Panc1 (cell line): ENCODE data around the gene MEGF10. TPM values are rescaled to one million over a fixed set of nuclear protein-coding genes. Genes with fewer than 3 reads are reported as not detected.

Experiments
- ATAC-seq: fragments of 200-7000 bp; cut with Tn5 transposase; 2 replicates; pipeline ENCODE4 v1.9.1; 2020; ENCODE audit warnings: mild to moderate bottlenecking, moderate library complexity
- BruUV-seq: library from RNA; stranded (reverse); fragments of 400-500 nt; replicated peaks from 2 replicates; lab custom pipeline; 2021; lab: Mats Ljungman, UMichigan
- CTCF ChIA-PET: fragments of 300-600 bp; sonication (Branson Sonifier 250); formaldehyde crosslinking; loops from one replicate; lab custom pipeline; 2022; ENCODE audit warnings: antibody characterized with exemption; lab: Charles Lee
- POLR2A ChIA-PET: fragments of 300-600 bp; sonication (Branson Sonifier 250); formaldehyde crosslinking; loops from one replicate; lab custom pipeline; 2022; ENCODE audit warnings: antibody characterized with exemption; lab: Charles Lee
- DNase-seq: peaks from one replicate; pipeline ENCODE4 v3.0.0-alpha.2; 2010; ENCODE audit warnings: low read depth, low spot score
- H3K27ac ChIP-seq: 2 replicates; pipeline ENCODE4 v1.5.1; 2011; ENCODE audit warnings: mild to moderate bottlenecking, low read length, inconsistent platforms
- H3K27me3 ChIP-seq: fragments of 200-500 bp; sonication (Bioruptor generic); 2 replicates; pipeline ENCODE4 v1.6.0; 2014; ENCODE audit warnings: low read length, inconsistent platforms; ENCODE audit not compliant: control insufficient read depth, insufficient read depth
- H3K36me3 ChIP-seq: fragments of 200-500 bp; sonication (Bioruptor generic); 2 replicates; pipeline ENCODE4 v1.5.1; 2014; ENCODE audit warnings: inconsistent platforms, mild to moderate bottlenecking, low read length, moderate library complexity; ENCODE audit not compliant: control insufficient read depth, insufficient read depth
- H3K4me1 ChIP-seq: 2 replicates; pipeline ENCODE4 v1.5.1; 2011; ENCODE audit warnings: inconsistent platforms, mild to moderate bottlenecking, low read length, moderate library complexity; ENCODE audit not compliant: control insufficient read depth, insufficient read depth
- H3K4me3 ChIP-seq, 2 experiments: 2 replicates each; pipeline ENCODE4 v1.5.1; 2011 to 2012; ENCODE audit warnings: low read depth in 2 of 2, low read length in 2 of 2, mild to moderate bottlenecking in 2 of 2, inconsistent platforms in 1 of 2, moderate library complexity in 1 of 2
- H3K9me3 ChIP-seq: fragments of 200-500 bp; sonication (Bioruptor generic); 2 replicates; pipeline ENCODE4 v1.5.1; 2014; ENCODE audit warnings: low read depth, mild to moderate bottlenecking, inconsistent platforms, low read length, moderate library complexity; ENCODE audit not compliant: control insufficient read depth, insufficient read depth
- POLR2AphosphoS5 ChIP-seq: IDR thresholded peaks from 2 replicates; pipeline ENCODE4 v1.6.1; 2012; ENCODE audit warnings: mild to moderate bottlenecking, low read depth, low read length, moderate library complexity
- SIN3A ChIP-seq: IDR thresholded peaks from 2 replicates; pipeline ENCODE4 v1.6.1; 2012; ENCODE audit warnings: low read depth, mild to moderate bottlenecking, low read length, moderate library complexity, borderline replicate concordance; ENCODE audit not compliant: insufficient read depth
- TCF7L2 ChIP-seq: IDR thresholded peaks from 2 replicates; pipeline ENCODE4 v1.6.1; 2011; ENCODE audit warnings: mild to moderate bottlenecking, low read depth, low read length, inconsistent platforms
- in situ Hi-C: cut with HindIII; loops from 2 replicates; pipeline ENCODE4 v1.10.0; 2016; ENCODE audit warnings: low sequenced_read_pairs, low pct_unique_long_range_greater_than_20kb
- intact Hi-C: fragments of 100-400 bp; cut with micrococcal nuclease; formaldehyde crosslinking; loops from one replicate; pipeline ENCODE4 v1.10.0; 2022; ENCODE audit not compliant: unreplicated experiment
- total RNA-seq: library from RNA; stranded (reverse); gene quantifications from one replicate; pipeline ENCODE4 v1.2.1, GENCODE V29; 2021; ENCODE audit not compliant: unreplicated experiment
- TF ChIP-seq, protein P1 (sequence below), 2 experiments: IDR thresholded peaks; 2 replicates each; pipeline ENCODE4 v1.6.1; 2011 to 2012; ENCODE audit warnings: low read depth in 2 of 2, control low read depth in 1 of 2, low read length in 1 of 2, mild to moderate bottlenecking in 1 of 2, moderate library complexity in 1 of 2; ENCODE audit not compliant: insufficient read depth in 1 of 2
- TF ChIP-seq, protein P2 (sequence below): fragments of 450-650 bp; IDR thresholded peaks from 2 replicates; pipeline ENCODE4 v1.5.1; 2017; ENCODE audit warnings: mild to moderate bottlenecking

Gene MEGF10
- total RNA-seq, 1 experiment from 2014 or later, result not detected

- Histone ChIP-seq H3K27me3 (no peaks in the 10 kb centered on the region), H3K4me1 (no peaks in the 10 kb centered on the region), H3K36me3 (no peaks in the 10 kb centered on the region), H3K27ac (no peak overlapping the region), H3K4me3 (no peak overlapping the region), H3K9me3 (no peaks in the 10 kb centered on the region)
- DNase-seq (no peak), ATAC-seq (no peak)
- no peak for TF ChIP-seq TCF7L2
- TF ChIP-seq, protein P1, sequence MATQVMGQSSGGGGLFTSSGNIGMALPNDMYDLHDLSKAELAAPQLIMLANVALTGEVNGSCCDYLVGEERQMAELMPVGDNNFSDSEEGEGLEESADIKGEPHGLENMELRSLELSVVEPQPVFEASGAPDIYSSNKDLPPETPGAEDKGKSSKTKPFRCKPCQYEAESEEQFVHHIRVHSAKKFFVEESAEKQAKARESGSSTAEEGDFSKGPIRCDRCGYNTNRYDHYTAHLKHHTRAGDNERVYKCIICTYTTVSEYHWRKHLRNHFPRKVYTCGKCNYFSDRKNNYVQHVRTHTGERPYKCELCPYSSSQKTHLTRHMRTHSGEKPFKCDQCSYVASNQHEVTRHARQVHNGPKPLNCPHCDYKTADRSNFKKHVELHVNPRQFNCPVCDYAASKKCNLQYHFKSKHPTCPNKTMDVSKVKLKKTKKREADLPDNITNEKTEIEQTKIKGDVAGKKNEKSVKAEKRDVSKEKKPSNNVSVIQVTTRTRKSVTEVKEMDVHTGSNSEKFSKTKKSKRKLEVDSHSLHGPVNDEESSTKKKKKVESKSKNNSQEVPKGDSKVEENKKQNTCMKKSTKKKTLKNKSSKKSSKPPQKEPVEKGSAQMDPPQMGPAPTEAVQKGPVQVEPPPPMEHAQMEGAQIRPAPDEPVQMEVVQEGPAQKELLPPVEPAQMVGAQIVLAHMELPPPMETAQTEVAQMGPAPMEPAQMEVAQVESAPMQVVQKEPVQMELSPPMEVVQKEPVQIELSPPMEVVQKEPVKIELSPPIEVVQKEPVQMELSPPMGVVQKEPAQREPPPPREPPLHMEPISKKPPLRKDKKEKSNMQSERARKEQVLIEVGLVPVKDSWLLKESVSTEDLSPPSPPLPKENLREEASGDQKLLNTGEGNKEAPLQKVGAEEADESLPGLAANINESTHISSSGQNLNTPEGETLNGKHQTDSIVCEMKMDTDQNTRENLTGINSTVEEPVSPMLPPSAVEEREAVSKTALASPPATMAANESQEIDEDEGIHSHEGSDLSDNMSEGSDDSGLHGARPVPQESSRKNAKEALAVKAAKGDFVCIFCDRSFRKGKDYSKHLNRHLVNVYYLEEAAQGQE (IDR thresholded peaks at IDR 0.05; ENCODE audit: insufficient read depth in 1 of 2, low read depth in 2 of 2, low read length in 1 of 2), result no peak
- no TSS peak for BruUV-seq
- ChIA-PET CTCF (no interaction called here), POLR2A (no interaction called here)
- in situ Hi-C loops, result no loop called here
- intact Hi-C loops, result no loop called here
These were observed 120.4 kb downstream of the MEGF10 start for GRCh38 chr5:127410959-127411358.

GRCh38 chr5:127411381-127411780 lies 120.8 kb downstream of the MEGF10 start:
- Histone ChIP-seq H3K4me1 (no peaks in the 10 kb centered on the region), H3K27me3 (no peaks in the 10 kb centered on the region), H3K36me3 (no peaks in the 10 kb centered on the region), H3K9me3 (no peaks in the 10 kb centered on the region), H3K4me3 (no peak overlapping the region), H3K27ac (no peak overlapping the region)
- BruUV-seq, result no TSS peak
- DNase-seq, result no peak
- no peak for ATAC-seq
- intact Hi-C loops (no loop called here), in situ Hi-C loops (no loop called here)
- POLR2A ChIA-PET, result interaction anchor here (0.7 kb wide), 1 partner anchor 13 kb away, joined by 3 read pairs; no protein-coding TSS in a partner anchor
- TF ChIP-seq, protein P1 (IDR thresholded peaks at IDR 0.05; ENCODE audit: insufficient read depth in 1 of 2, low read depth in 2 of 2, low read length in 1 of 2), result no peak
- TF ChIP-seq TCF7L2 (no peak), POLR2AphosphoS5 (no peak), SIN3A (no peak)
- TF ChIP-seq, protein P2, sequence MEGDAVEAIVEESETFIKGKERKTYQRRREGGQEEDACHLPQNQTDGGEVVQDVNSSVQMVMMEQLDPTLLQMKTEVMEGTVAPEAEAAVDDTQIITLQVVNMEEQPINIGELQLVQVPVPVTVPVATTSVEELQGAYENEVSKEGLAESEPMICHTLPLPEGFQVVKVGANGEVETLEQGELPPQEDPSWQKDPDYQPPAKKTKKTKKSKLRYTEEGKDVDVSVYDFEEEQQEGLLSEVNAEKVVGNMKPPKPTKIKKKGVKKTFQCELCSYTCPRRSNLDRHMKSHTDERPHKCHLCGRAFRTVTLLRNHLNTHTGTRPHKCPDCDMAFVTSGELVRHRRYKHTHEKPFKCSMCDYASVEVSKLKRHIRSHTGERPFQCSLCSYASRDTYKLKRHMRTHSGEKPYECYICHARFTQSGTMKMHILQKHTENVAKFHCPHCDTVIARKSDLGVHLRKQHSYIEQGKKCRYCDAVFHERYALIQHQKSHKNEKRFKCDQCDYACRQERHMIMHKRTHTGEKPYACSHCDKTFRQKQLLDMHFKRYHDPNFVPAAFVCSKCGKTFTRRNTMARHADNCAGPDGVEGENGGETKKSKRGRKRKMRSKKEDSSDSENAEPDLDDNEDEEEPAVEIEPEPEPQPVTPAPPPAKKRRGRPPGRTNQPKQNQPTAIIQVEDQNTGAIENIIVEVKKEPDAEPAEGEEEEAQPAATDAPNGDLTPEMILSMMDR, result no peak
- CTCF ChIA-PET, result no interaction called here
